HepG2 (cell line): ENCODE measurements around the gene VWA5B1. TPM values are rescaled to one million over a fixed set of nuclear protein-coding genes. Genes with fewer than 3 reads are reported as not detected.

Source experiments
- ATAC-seq: fragments of 200-7000 bp; cut with Tn5 transposase; 3 replicates; pipeline ENCODE4 v1.9.1; 2020; ENCODE audit warnings: mild to moderate bottlenecking, moderate library complexity
- BruUV-seq: library from RNA; stranded (reverse); fragments of 400-500 nt; replicated peaks from 2 replicates; lab custom pipeline; 2021; lab: Mats Ljungman, UMichigan
- CTCF ChIA-PET: fragments of 300-600 bp; formaldehyde crosslinking; extraction: SDS; loops from one replicate; lab custom pipeline; 2021; ENCODE audit warnings: low total read pairs, inconsistent platforms, low intra/inter-chr PET ratio; lab: Yijun Ruan, JAX
- POLR2A ChIA-PET: fragments of 350-600 bp; sonication (Branson Sonifier 250); formaldehyde crosslinking; loops from one replicate; lab custom pipeline; 2020; ENCODE audit warnings: antibody characterized with exemption, inconsistent platforms; lab: Yijun Ruan, JAX
- DNase-seq: peaks from one replicate; pipeline ENCODE4 v3.0.0-alpha.2; 2015; ENCODE audit warnings: low spot score
- FAIRE-seq: peaks from 3 replicates; lab custom pipeline; 2011; peaks lifted over from hg19 to GRCh38; lab: Jason Lieb, UNC
- H2AFZ ChIP-seq: one replicate; pipeline ENCODE4 v1.6.1; 2011; ENCODE audit warnings: low read length, inconsistent platforms
- H3K27ac ChIP-seq: fragments of 300-600 bp; 3 replicates; pipeline ENCODE4 v1.8.0; 2011; ENCODE audit warnings: mixed run types, mild to moderate bottlenecking, mixed read lengths, low read length, inconsistent platforms; ENCODE audit not compliant: insufficient read depth; ENCODE audit errors: extremely low read length
- H3K27me3 ChIP-seq, 2 experiments: fragments of 200-600 bp in 1 of 2; 2 replicates in 1 of 2; 3 replicates in 1 of 2; pipeline versions ENCODE4 v1.6.0 to v1.8.0; 2011; ENCODE audit warnings: low read length in 2 of 2, mild to moderate bottlenecking in 2 of 2, moderate library complexity in 2 of 2, inconsistent platforms in 1 of 2; ENCODE audit not compliant: insufficient read depth in 2 of 2, control insufficient read depth in 1 of 2
- H3K36me3 ChIP-seq, 2 experiments: fragments of 200-600 bp in 1 of 2; replicated peaks in 1 of 2; 2 replicates in 1 of 2; 3 replicates in 1 of 2; pipeline versions ENCODE4 v1.5.1 to v1.8.0; 2011; ENCODE audit warnings: low read length in 2 of 2, inconsistent platforms in 1 of 2; ENCODE audit not compliant: insufficient read depth in 2 of 2, control insufficient read depth in 1 of 2
- H3K4me1 ChIP-seq: 2 replicates; pipeline ENCODE4 v1.5.1; 2012; ENCODE audit warnings: low read length, inconsistent platforms; ENCODE audit not compliant: insufficient read depth
- H3K4me2 ChIP-seq: 2 replicates; pipeline ENCODE4 v1.6.0; 2011; ENCODE audit warnings: low read depth, low read length, inconsistent platforms
- H3K4me3 ChIP-seq, 3 experiments: fragments of 200-600 bp in 1 of 3; sonication (generic), shearing (Covaris generic) in 1 of 3; replicated peaks in 1 of 3; 2 replicates each; pipeline ENCODE4 v1.5.1; 2011 to 2016; ENCODE audit warnings: low read length in 3 of 3, inconsistent platforms in 2 of 3, low read depth in 2 of 3, mild to moderate bottlenecking in 2 of 3, control low read depth in 1 of 3, mixed read lengths in 1 of 3; ENCODE audit not compliant: insufficient read depth in 1 of 3
- H3K79me2 ChIP-seq: one replicate; pipeline ENCODE4 v1.6.1; 2011; ENCODE audit warnings: low read length, inconsistent platforms; ENCODE audit not compliant: insufficient read depth
- H3K9ac ChIP-seq: 2 replicates; pipeline ENCODE4 v1.6.0; 2011; ENCODE audit warnings: mild to moderate bottlenecking, low read depth, low read length, inconsistent platforms; ENCODE audit not compliant: insufficient read depth
- H3K9me3 ChIP-seq: 2 replicates; pipeline ENCODE4 v1.5.1; 2012; ENCODE audit warnings: mild to moderate bottlenecking, low read length
- H4K20me1 ChIP-seq: 2 replicates; pipeline ENCODE4 v1.6.0; 2011; ENCODE audit warnings: inconsistent platforms, mild to moderate bottlenecking, low read length, moderate library complexity; ENCODE audit not compliant: insufficient read depth
- BRD4 ChIP-seq: sonication (generic); formaldehyde crosslinking; IDR thresholded peaks from 2 replicates; pipeline ENCODE4 v1.4.0; 2020; ENCODE audit warnings: missing genetic modification reagents
- CREB1 ChIP-seq, 2 experiments: fragments of 450-650 bp in 1 of 2; IDR thresholded peaks; 2 replicates each; pipeline ENCODE4 v1.6.1; 2016 to 2017; ENCODE audit warnings: control low read depth in 1 of 2, mild to moderate bottlenecking in 1 of 2, missing compliant biosample characterization in 1 of 2, missing genetic modification characterization in 1 of 2
- GTF3A ChIP-seq: sonication (generic); formaldehyde crosslinking; conservative IDR thresholded peaks from 2 replicates; pipeline ENCODE4 v1.4.0; 2020; ENCODE audit warnings: mild to moderate bottlenecking, missing genetic modification reagents
- KAT8 ChIP-seq: IDR thresholded peaks from 2 replicates; pipeline ENCODE4 v1.6.1; 2016; ENCODE audit warnings: missing genetic modification reagents, missing compliant biosample characterization
- NCOA1 ChIP-seq: sonication (generic); formaldehyde crosslinking; IDR thresholded peaks from 2 replicates; pipeline ENCODE4 v1.9.0; 2021; ENCODE audit warnings: missing genetic modification reagents
- NFIC ChIP-seq: IDR thresholded peaks from 2 replicates; pipeline ENCODE4 v1.6.1; 2012; ENCODE audit warnings: mild to moderate bottlenecking, low read length, inconsistent platforms
- PPARG ChIP-seq: conservative IDR thresholded peaks from 2 replicates; pipeline ENCODE4 v1.6.1; 2016; ENCODE audit warnings: missing biosample characterization, missing genetic modification reagents
- RFXANK ChIP-seq: IDR thresholded peaks from 2 replicates; pipeline ENCODE4 v1.6.1; 2016
- ZKSCAN1 ChIP-seq: fragments of 150-350 bp; IDR thresholded peaks from 2 replicates; pipeline ENCODE4 v1.6.1; 2014; ENCODE audit warnings: low read length
- WGBS: methylation state at CpG from one replicate; pipeline ENCODE4 v1.1.6; 2017; ENCODE audit warnings: low lambda C conversion rate; 5-methylcytosine and 5-hydroxymethylcytosine counted together
- in situ Hi-C: cut with HindIII; loops from 2 replicates; pipeline ENCODE4 v1.10.0; 2017; ENCODE audit warnings: low pct_unique_long_range_greater_than_20kb; ENCODE audit not compliant: extremely low pct_ligation_motif_present
- intact Hi-C: fragments of 100-400 bp; cut with micrococcal nuclease; formaldehyde crosslinking; loops from one replicate; pipeline ENCODE4 v1.10.0; 2022; ENCODE audit not compliant: unreplicated experiment
- polyA plus RNA-seq, 8 experiments: library from polyadenylated mRNA; depleted of rRNA in 3 of 8; stranded (reverse) in 7 of 8; unstranded in 1 of 8; fragments of >200 nt; fragmentation: Illumina TruSeq in 4 of 8; extraction: Trizol in 4 of 8; gene quantifications; 2 replicates each; pipeline versions ENCODE4 v1.2.1 to v1.2.3, GENCODE V29; 2011 to 2016; ENCODE audit warnings: low read depth in 4 of 8, missing spikeins in 1 of 8, mixed read lengths in 1 of 8; ENCODE audit not compliant: insufficient read depth in 1 of 8
- total RNA-seq, 5 experiments: library from RNA; depleted of rRNA; stranded (reverse); fragments of >200 nt; fragmentation: Illumina TruSeq; extraction: Trizol; gene quantifications; 2 replicates each; pipeline ENCODE4 v1.2.3, GENCODE V29; 2016; ENCODE audit warnings: low read depth in 1 of 5
- TF ChIP-seq, protein P1 (sequence below): sonication (generic); formaldehyde crosslinking; IDR thresholded peaks from 2 replicates; pipeline ENCODE4 v1.5.0; 2020; ENCODE audit warnings: mild to moderate bottlenecking, missing genetic modification reagents
- TF ChIP-seq, protein P2 (sequence below): sonication (generic); formaldehyde crosslinking; IDR thresholded peaks from 2 replicates; pipeline ENCODE4 v1.5.0; 2020; ENCODE audit warnings: mild to moderate bottlenecking, missing genetic modification reagents, borderline replicate concordance

Gene VWA5B1
- total and polyA plus RNA-seq, 2 of the 13 experiments (the other 11 are each of a cell fraction or from before 2014, with no cell fraction given), result not detected

DNA sequence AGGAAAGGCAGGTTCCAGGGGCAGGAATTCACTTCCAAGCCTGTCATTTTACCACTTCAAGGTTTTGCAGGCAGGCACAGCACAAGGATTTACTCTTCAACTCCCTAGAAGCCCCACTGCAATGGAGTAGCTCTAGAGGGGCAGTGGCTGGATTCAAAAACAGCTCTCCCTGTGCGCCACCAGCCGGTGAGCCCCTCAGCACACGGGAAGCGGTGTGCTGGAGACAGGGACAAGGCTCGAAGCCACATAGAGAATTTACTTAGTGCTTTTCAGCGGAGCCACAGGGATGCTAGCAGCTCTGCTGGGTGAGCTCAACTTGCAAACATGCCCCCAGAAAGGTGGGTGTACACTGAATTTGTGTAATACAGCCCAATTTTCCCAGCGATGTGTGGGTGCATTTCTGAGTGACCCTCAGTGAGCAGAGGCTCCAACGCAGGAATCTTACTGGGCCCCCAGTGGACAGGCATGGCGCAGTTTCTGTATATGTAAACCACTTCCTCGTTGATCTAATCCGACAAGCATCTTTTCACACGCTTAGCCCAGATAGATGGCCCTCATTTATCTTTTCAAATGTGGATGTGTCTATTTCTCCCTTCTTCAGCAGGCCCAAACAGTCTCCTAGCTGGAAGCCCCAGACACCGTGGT, 10.9 kb downstream of the VWA5B1 start:
- ChIA-PET POLR2A (no interaction called here), CTCF (no interaction called here)
- no peak for FAIRE-seq
- Histone ChIP-seq H3K9me3 (no peaks in the 10 kb centered on the region), H3K4me2 (no peak overlapping the region), H3K27ac (no peak overlapping the region), H3K36me3 (no peaks in the 10 kb centered on the region), H4K20me1 (no peaks in the 10 kb centered on the region), H3K4me1 (no peaks in the 10 kb centered on the region), H3K9ac (no peak overlapping the region), H3K79me2 (no peaks in the 10 kb centered on the region), H2AFZ (no peak overlapping the region), H3K4me3 (no peak overlapping the region), H3K27me3 (peaks cover 4 to 20% of the 10 kb centered on the region in 2 experiments; a peak in 3 of 5 replicates)
- WGBS, result 33% methylated on average over 9 of the region's 13 CpGs
- ATAC-seq, result no peak
- in situ Hi-C loops (no loop called here), intact Hi-C loops (no loop called here)
- no peak for DNase-seq
- BruUV-seq, result no TSS peak
- TF ChIP-seq BRD4 (CRISPR knock-in tag), result no peak
- TF ChIP-seq KAT8 (CRISPR knock-in tag), result no peak
- TF ChIP-seq, protein P1, sequence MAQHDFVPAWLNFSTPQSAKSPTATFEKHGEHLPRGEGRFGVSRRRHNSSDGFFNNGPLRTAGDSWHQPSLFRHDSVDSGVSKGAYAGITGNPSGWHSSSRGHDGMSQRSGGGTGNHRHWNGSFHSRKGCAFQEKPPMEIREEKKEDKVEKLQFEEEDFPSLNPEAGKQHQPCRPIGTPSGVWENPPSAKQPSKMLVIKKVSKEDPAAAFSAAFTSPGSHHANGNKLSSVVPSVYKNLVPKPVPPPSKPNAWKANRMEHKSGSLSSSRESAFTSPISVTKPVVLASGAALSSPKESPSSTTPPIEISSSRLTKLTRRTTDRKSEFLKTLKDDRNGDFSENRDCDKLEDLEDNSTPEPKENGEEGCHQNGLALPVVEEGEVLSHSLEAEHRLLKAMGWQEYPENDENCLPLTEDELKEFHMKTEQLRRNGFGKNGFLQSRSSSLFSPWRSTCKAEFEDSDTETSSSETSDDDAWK (CRISPR knock-in tag), result no peak
- no peak for TF ChIP-seq GTF3A (CRISPR knock-in tag)
- TF ChIP-seq RFXANK, result no peak
- TF ChIP-seq ZKSCAN1, result no peak
- no peak for TF ChIP-seq PPARG (CRISPR knock-in tag)
- no peak for TF ChIP-seq NFIC
- no peak for TF ChIP-seq NCOA1 (CRISPR knock-in tag)
- no peak for TF ChIP-seq CREB1 (IDR thresholded peaks at IDR 0.05)
- no peak for TF ChIP-seq CREB1 (CRISPR knock-in tag; IDR thresholded peaks at IDR 0.05)
- TF ChIP-seq, protein P2, sequence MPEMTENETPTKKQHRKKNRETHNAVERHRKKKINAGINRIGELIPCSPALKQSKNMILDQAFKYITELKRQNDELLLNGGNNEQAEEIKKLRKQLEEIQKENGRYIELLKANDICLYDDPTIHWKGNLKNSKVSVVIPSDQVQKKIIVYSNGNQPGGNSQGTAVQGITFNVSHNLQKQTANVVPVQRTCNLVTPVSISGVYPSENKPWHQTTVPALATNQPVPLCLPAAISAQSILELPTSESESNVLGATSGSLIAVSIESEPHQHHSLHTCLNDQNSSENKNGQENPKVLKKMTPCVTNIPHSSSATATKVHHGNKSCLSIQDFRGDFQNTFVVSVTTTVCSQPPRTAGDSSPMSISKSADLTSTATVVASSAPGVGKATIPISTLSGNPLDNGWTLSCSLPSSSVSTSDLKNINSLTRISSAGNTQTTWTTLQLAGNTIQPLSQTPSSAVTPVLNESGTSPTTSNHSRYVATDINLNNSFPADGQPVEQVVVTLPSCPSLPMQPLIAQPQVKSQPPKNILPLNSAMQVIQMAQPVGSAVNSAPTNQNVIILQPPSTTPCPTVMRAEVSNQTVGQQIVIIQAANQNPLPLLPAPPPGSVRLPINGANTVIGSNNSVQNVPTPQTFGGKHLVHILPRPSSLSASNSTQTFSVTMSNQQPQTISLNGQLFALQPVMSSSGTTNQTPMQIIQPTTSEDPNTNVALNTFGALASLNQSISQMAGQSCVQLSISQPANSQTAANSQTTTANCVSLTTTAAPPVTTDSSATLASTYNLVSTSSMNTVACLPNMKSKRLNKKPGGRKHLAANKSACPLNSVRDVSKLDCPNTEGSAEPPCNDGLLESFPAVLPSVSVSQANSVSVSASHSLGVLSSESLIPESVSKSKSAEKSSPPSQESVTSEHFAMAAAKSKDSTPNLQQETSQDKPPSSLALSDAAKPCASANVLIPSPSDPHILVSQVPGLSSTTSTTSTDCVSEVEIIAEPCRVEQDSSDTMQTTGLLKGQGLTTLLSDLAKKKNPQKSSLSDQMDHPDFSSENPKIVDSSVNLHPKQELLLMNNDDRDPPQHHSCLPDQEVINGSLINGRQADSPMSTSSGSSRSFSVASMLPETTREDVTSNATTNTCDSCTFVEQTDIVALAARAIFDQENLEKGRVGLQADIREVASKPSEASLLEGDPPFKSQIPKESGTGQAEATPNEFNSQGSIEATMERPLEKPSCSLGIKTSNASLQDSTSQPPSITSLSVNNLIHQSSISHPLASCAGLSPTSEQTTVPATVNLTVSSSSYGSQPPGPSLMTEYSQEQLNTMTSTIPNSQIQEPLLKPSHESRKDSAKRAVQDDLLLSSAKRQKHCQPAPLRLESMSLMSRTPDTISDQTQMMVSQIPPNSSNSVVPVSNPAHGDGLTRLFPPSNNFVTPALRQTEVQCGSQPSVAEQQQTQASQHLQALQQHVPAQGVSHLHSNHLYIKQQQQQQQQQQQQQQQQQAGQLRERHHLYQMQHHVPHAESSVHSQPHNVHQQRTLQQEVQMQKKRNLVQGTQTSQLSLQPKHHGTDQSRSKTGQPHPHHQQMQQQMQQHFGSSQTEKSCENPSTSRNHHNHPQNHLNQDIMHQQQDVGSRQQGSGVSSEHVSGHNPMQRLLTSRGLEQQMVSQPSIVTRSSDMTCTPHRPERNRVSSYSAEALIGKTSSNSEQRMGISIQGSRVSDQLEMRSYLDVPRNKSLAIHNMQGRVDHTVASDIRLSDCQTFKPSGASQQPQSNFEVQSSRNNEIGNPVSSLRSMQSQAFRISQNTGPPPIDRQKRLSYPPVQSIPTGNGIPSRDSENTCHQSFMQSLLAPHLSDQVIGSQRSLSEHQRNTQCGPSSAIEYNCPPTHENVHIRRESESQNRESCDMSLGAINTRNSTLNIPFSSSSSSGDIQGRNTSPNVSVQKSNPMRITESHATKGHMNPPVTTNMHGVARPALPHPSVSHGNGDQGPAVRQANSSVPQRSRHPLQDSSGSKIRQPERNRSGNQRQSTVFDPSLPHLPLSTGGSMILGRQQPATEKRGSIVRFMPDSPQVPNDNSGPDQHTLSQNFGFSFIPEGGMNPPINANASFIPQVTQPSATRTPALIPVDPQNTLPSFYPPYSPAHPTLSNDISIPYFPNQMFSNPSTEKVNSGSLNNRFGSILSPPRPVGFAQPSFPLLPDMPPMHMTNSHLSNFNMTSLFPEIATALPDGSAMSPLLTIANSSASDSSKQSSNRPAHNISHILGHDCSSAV, result no peak
